Activated T-cell treated with anti-CD3 and anti-CD28 coated beads, Interleukin-2, amount 50 U/mL, for 24 hours (primary cell): ENCODE results near the gene IRF2.

Experiments
- DNase-seq: peaks from one replicate; pipeline ENCODE4 v3.0.0-alpha.2; 2020
- H3K27ac Mint-ChIP-seq: 2 replicates; pipeline ENCODE4 v1.8.0; 2020; ENCODE audit warnings: mild to moderate bottlenecking, mixed read lengths
- H3K27me3 Mint-ChIP-seq: 2 replicates; pipeline ENCODE4 v1.8.0; 2020; ENCODE audit warnings: mixed read lengths
- H3K36me3 Mint-ChIP-seq: 2 replicates; pipeline ENCODE4 v1.8.0; 2020; ENCODE audit warnings: low read depth, mixed read lengths
- H3K4me1 Mint-ChIP-seq: 2 replicates; pipeline ENCODE4 v1.8.0; 2020; ENCODE audit warnings: low read depth, mixed read lengths
- H3K4me3 Mint-ChIP-seq: 2 replicates; pipeline ENCODE4 v1.8.0; 2020; ENCODE audit warnings: mild to moderate bottlenecking, moderate library complexity, mixed read lengths
- H3K9me3 Mint-ChIP-seq: 2 replicates; pipeline ENCODE4 v1.8.0; 2020; ENCODE audit warnings: mixed read lengths

The IRF2 gene

DNA sequence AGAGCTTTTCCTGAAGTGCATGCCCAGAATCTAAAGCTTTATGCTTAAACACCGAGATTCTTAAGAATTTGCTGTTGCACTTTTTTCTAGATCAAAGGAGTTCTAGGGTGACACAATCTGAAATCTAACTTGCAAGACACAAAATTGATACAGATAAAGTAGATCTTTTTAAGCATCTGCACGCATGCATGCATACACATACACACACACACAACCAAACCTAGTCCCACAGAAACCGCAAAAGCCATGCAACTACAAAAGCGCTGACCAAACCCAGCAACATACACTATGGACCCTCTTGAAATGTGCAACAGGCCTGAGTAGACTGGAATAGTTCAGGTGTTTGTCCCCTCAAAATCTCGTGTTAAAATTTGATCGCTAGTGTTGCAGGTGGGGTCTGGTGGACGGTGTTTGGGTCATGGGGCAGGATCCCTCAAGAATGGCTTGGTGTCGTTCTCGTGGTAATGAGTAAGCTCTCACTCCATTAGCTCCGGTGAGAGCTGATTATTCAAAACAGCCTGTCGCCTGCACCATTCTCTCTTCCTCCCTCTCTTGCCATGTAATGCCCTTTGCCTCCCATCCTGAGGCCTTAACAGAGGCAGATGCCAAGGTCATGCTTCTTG lies 52.7 kb downstream of the IRF2 start:
- Mint-ChIP-seq H3K27ac (peak overlapping the region; percentile 97), H3K4me1 (peaks cover 85% of the 10 kb centered on the region), H3K4me3 (peak overlapping the region; percentile 68), H3K36me3 (peaks cover 87% of the 10 kb centered on the region), H3K27me3 (no peaks in the 10 kb centered on the region), H3K9me3 (peaks cover 5% of the 10 kb centered on the region)
- DNase-seq, result peak; percentile 42

DNA sequence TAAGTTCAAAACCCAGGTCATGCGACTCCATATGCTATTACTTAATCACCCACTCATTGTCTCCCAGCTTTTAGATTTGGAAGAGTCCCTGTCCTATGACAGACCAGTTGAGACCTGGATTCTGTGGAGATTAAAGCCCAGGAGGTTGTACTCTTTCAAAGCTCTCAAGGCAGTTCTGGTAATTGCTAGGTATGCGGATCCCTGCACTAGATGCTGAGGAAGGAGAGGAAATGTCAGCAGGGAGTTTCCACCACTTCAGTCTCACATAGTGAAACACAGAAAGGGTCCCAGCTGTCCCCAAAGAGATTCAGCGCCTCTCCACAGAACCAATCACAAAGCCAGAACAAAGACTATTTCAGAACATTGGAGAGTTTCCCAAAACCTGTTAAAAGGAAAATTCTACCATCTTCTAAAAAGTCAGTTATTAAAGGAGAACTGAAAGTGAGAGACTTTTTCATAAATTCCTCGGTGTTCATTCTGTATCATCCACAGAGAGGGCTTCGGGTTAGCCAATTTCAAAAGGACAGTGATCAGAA lies 53.4 kb downstream of the IRF2 start:
- peaks cover 86% of the 10 kb centered on the region for H3K4me1 Mint-ChIP-seq
- peaks cover 5% of the 10 kb centered on the region for H3K9me3 Mint-ChIP-seq
- H3K36me3 Mint-ChIP-seq, result peaks cover 84% of the 10 kb centered on the region
- peak overlapping the region; percentile 97 for H3K27ac Mint-ChIP-seq
- H3K27me3 Mint-ChIP-seq, result no peaks in the 10 kb centered on the region
- H3K4me3 Mint-ChIP-seq, result peak overlapping the region; percentile 68
- no peak for DNase-seq

DNA sequence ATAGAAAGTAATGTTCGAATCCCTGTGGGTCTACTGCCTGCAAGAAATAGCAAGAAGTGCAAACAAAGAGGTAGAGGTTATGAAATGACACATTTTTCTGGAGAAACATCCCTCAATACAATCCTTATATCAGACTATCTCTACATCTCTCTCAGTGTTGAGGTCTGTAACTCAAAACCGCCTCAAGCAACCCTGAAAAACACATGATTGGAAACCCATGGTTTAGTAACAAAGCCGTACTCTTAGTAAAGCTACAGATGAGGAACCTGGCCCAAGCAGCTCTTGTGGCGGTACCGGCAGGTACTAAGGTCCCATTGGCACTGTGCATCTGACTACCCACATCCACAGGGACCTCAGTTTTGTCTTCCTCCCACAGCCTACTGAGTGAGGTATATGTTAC lies 53.9 kb downstream of the IRF2 start:
- H3K36me3 Mint-ChIP-seq, result peaks cover 84% of the 10 kb centered on the region
- H3K27ac Mint-ChIP-seq, result peak overlapping the region; percentile 97
- H3K4me1 Mint-ChIP-seq, result peaks cover 91% of the 10 kb centered on the region
- no peaks in the 10 kb centered on the region for H3K27me3 Mint-ChIP-seq
- peaks cover 5% of the 10 kb centered on the region for H3K9me3 Mint-ChIP-seq
- H3K4me3 Mint-ChIP-seq, result peak overlapping the region; percentile 68
- DNase-seq, result no peak

DNA sequence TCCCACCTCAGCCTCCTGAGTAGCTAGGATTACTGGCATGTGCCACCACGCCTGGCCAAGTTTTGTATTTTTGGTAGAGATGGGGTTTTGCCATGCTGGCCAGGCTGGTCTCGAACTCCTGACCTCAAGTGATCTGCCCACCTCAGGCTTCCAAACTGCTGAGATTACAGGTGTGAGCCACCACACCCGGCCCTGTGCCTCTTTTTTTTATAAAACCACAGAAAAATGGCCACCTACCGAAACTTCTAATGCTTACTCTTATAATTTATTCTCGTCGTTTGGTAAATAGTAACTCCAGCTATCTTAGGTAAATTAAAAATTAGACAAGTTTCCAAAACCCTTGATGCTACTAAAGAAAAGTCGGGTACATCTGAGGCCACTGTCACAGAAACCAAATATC lies 54.4 kb downstream of the IRF2 start:
- Mint-ChIP-seq H3K4me1 (peaks cover 92% of the 10 kb centered on the region), H3K27me3 (no peaks in the 10 kb centered on the region), H3K4me3 (no peak overlapping the region), H3K36me3 (peaks cover 84% of the 10 kb centered on the region), H3K27ac (peak overlapping the region; percentile 97), H3K9me3 (peaks cover 5% of the 10 kb centered on the region)
- DNase-seq, result no peak

DNA sequence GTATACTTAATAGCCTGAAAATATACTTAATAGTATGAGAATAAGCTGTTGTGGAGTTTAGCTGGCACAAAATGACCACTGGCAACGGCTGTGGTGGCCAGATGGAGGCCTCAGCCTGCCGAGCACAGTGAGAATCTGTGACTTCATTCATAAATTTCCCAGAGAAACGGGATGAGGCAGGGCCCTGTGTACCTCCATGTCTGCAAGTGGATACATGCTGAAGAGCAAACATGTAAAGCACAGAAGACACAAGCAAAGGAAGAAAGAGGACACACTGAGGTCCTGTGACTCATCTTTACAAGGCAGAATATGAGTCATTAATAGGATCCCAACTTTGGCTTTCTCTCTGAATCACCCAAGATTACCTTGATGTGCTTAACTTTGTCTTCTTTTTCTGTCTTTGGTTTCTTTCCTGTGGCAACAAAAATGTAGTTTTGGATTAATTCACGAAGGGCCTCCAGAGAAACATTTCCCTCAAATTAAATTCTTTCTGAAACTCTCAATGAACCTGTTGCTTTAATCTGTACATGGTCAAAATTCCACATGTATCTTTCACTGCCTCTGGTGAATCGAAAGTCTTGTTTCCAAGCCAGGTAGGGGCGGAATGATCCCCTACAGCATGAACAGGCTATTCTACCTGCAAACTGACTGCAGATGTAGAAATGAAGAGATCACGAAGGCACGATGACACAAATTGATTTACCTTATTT lies 56.4 kb downstream of the IRF2 start:
- peak overlapping the region; percentile 71 for H3K4me3 Mint-ChIP-seq

DNA sequence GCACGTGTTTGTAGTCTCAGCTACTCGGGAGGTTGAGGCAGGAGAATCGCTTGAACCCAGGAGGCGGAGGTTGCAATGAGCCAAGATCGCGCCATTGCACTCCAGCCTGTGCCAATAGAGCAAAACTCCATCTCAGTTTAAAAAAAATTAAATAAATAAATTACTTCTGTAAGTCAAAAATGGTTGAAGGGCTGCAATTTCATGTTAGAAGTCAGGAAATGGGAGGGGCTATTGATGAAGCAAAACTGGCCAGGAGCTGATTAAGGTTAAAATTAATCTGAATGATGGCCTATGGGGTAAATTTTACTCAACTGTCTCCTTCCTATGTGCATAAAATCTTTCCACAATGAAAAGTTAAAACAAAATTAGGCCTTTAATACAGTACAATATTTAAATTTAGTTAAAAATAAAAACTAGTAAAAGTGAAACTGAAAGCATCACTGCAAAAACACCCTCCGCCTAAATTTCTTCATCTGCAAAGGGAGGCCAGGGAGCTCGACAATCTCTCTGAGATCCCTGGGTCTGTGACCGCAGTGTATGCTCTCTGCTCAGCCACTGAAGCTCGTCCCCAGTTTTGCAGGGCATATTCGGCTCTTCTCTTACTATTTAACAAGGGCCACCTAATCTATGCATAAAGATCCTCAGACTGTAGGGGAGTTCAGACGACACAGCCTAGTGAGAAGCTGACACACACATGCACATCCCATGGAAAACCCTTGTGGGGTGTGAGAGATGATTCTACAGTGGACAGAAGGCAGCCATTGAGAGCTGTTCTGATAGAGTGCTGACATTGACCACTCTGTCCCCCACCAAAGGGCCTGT lies 57.2 kb downstream of the IRF2 start:
- Mint-ChIP-seq H3K9me3 (no peaks in the 10 kb centered on the region), H3K27ac (peak overlapping the region; percentile 97), H3K36me3 (peaks cover 82% of the 10 kb centered on the region), H3K4me3 (peak overlapping the region; percentile 71), H3K4me1 (peaks cover 89% of the 10 kb centered on the region), H3K27me3 (no peaks in the 10 kb centered on the region)
- peak; percentile 58 for DNase-seq

More for the DNA sequence above, 56.4 kb downstream of the IRF2 start:
- Mint-ChIP-seq H3K36me3 (peaks cover 82% of the 10 kb centered on the region), H3K27ac (peak overlapping the region; percentile 97), H3K9me3 (peaks cover 3% of the 10 kb centered on the region), H3K4me1 (peaks cover 91% of the 10 kb centered on the region), H3K27me3 (no peaks in the 10 kb centered on the region)
- peak; percentile 56 for DNase-seq

DNA sequence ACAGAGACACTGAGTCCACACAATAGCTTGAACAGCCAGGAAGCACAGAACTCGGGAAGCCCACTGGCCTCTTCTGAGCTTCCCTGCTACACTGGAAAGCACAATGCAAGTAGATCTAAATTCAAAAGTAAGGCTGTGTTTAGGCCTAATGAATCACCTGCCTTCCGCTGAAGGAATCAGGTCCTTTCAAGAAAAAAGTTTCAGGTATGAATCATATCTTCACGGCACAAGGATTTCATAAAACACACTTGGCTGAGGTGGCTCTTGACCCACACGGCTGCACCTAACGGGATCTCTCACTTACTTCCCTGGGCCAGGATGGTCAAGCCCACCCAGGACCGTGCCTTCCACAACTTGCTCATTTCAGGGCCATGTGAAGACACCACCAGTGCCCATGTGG lies 59.3 kb downstream of the IRF2 start:
- Mint-ChIP-seq H3K4me3 (no peak overlapping the region), H3K36me3 (peaks cover 83% of the 10 kb centered on the region), H3K27me3 (no peaks in the 10 kb centered on the region), H3K27ac (peak overlapping the region; percentile 90), H3K4me1 (peaks cover 79% of the 10 kb centered on the region), H3K9me3 (no peaks in the 10 kb centered on the region)
- no peak for DNase-seq

DNA sequence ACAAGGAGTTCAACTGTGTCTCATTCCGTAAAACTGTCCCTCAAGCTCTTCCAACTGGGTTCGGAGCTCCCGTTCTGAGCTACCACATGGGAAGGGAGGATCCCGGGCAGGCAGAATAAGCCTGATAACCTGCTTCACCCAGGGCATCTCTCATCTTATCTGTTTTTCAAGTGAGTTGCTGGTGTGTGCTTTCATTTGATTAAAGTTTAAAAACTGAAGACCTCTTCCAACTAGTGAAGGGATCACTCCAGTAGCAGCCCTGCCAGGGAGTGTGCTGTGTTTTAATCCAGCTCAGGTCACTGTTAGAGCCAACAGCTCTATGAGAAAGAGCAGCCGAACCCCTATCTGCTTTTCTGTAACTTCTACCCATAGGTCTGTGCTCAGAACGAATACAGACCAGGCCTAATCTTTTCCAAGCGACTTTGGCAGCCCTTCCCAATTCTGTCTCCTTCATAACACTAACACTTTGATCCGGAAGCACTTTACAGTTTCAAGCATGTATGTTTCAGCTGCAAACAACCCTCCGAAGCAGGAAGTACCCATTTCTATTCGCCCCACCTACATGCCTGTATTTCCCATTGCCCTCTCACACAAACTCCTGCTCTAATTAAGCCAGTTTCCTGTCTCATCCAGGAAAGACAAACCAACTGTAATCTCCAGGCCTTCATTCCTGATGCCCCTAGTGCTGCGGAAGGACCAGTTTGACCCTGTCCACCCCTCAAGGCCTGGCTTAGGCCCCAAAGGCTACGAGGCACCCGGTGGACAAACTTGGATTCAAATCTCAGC lies 60.9 kb downstream of the IRF2 start:
- peaks cover 79% of the 10 kb centered on the region for H3K4me1 Mint-ChIP-seq
- H3K27me3 Mint-ChIP-seq, result no peaks in the 10 kb centered on the region
- DNase-seq, result no peak
- H3K36me3 Mint-ChIP-seq, result peaks cover 83% of the 10 kb centered on the region
- H3K9me3 Mint-ChIP-seq, result no peaks in the 10 kb centered on the region
- peak overlapping the region; percentile 50 for H3K27ac Mint-ChIP-seq
- H3K4me3 Mint-ChIP-seq, result no peak overlapping the region

DNA sequence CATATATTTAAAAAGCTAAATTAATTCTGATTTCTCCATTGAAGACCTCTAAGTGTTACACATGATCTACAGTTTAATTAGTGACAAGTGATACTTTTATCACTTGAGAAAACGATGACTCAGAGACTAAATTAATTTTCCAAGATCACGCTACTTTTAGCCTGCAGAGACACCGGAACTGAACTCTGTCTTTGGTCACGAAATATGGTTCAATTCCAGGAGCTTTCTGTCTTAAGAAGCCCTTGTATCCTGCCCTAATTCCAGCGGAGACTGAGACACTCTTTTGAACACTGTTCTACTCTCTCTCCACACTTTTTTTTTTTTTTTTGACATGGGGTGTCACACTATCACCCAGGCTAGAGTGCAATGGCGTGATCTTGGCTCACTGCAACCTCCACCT lies 63.6 kb downstream of the IRF2 start:
- H3K9me3 Mint-ChIP-seq, result no peaks in the 10 kb centered on the region
- no peak overlapping the region for H3K4me3 Mint-ChIP-seq
- no peaks in the 10 kb centered on the region for H3K27me3 Mint-ChIP-seq
- H3K27ac Mint-ChIP-seq, result peak overlapping the region; percentile 84
- H3K4me1 Mint-ChIP-seq, result peaks cover 73% of the 10 kb centered on the region
- peaks cover 95% of the 10 kb centered on the region for H3K36me3 Mint-ChIP-seq
- no peak for DNase-seq

DNA sequence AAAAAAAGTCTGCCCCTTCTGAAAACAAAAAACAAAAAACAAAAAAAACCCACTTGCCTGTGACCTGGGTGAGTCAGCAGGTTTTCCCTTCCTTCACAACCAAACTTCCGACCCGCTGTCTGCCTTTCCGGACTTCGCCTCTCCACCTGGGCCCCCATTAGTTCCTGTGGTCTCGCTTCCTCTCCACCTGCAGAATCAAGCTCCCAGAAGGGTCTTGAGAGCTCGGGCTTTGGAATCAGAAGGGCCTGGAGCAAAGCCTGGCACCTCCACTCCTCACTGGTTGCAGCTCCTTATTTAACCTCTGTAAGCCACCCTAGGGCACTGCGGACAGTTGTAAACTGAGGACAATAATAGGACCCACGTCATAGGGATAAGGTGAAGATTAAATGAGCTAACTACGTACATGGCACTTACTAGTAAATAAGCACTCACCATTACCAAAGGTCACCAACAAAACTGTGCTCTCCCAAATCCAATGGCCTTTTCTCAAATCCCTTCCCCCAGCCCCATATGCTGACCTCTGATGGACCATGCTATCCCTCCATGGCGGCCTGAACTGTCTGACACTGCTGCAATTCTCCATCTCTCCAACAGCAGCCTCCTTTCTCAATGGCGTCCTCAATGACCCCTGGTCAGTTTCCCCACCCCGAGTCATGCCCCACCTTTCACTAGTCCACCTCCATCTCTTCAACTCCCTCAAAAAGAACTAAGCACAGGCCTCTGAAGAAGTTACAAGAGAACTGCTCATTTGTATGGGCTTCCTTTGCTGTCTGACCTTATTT lies 64.2 kb downstream of the IRF2 start:
- peak; percentile 44 for DNase-seq
- peaks cover 95% of the 10 kb centered on the region for H3K36me3 Mint-ChIP-seq
- H3K9me3 Mint-ChIP-seq, result no peaks in the 10 kb centered on the region
- H3K27ac Mint-ChIP-seq, result peak overlapping the region; percentile 84
- H3K27me3 Mint-ChIP-seq, result no peaks in the 10 kb centered on the region
- H3K4me1 Mint-ChIP-seq, result peaks cover 70% of the 10 kb centered on the region
- H3K4me3 Mint-ChIP-seq, result peak overlapping the region; percentile 45

DNA sequence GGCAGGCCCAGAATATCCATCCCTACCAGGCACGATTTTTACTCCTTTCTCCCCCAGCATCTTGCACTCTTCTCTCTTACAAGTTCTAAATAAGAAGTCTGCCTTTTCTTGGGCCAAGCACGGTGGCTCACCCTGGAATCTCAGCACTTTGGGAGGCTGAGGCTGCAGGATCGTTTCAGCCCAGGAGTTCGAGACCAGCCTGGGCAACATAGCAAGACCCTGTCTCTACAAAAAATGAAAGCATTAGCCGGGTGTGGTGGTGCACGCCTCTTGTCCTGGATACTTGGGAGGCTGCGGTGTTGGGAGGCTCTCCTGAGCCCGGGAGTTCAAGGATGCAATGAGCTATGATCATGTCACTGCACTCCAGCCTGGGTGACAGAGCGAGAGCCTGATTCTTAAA lies 64.8 kb downstream of the IRF2 start:
- Mint-ChIP-seq H3K27me3 (no peaks in the 10 kb centered on the region), H3K4me1 (peaks cover 66% of the 10 kb centered on the region), H3K36me3 (peaks cover 94% of the 10 kb centered on the region), H3K27ac (peak overlapping the region; percentile 84), H3K9me3 (no peaks in the 10 kb centered on the region), H3K4me3 (peak overlapping the region; percentile 45)
- DNase-seq, result no peak

DNA sequence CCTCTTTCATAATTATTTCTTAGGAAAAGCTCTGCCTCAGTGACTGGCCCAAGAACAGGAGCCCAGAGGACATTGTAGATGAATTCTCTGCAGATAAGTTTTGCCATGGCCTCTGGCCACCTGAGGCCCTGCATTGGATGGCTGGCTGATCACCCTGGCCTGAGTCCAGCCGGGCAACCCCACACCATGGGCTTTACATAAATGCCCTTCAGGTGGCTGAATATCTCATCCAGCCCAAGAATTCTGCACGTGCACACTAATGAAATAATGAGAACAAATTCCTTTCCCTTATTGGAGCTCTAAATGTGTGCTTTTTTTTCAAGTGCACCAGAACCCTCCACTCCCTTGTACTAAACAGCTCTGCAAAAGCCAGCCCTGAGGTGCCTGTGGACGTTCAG lies 65.7 kb downstream of the IRF2 start:
- no peak for DNase-seq
- peak overlapping the region; percentile 84 for H3K27ac Mint-ChIP-seq
- peaks cover 60% of the 10 kb centered on the region for H3K4me1 Mint-ChIP-seq
- no peaks in the 10 kb centered on the region for H3K27me3 Mint-ChIP-seq
- no peaks in the 10 kb centered on the region for H3K9me3 Mint-ChIP-seq
- H3K4me3 Mint-ChIP-seq, result no peak overlapping the region
- H3K36me3 Mint-ChIP-seq, result peaks cover 91% of the 10 kb centered on the region

DNA sequence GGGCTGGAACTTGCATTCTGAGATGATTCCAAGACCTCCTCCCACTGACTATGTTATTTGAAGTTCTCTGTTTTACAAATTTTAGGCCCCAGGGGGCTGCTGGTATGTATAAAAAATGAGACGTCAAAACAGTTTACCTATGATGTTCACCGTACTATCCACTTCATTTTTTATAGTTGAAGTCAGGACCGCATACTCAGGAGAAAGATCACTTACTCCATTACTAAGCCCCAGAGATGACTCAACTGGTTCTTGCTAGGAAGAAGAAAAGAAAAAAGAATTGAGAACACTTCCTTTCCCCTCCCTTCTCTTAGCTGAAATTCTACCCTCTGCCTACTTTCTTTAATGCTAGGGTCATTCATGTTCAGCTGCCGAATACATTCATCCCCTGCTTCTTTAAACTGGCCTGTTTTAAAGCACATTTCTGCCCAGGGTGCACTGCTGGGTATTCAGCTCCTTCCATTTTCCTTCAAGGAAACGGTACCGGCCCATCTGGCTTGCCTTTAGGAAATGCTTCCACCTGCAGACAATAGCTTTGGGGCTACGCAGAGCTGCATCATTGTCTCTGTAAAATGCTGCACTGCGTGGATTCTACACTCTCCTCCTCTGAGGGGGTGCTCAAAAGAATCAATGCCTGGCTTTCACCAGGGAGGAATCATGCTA lies 66.2 kb downstream of the IRF2 start:
- Mint-ChIP-seq H3K4me3 (no peak overlapping the region), H3K4me1 (peaks cover 59% of the 10 kb centered on the region), H3K27ac (peak overlapping the region; percentile 84), H3K27me3 (no peaks in the 10 kb centered on the region), H3K36me3 (peaks cover 92% of the 10 kb centered on the region), H3K9me3 (no peaks in the 10 kb centered on the region)
- no peak for DNase-seq
